Tibial nerve (tissue), 4 donors: ENCODE measurements around the gene MMP19. TPM values are rescaled to one million over a fixed set of nuclear protein-coding genes. Genes with fewer than 3 reads are reported as not detected.

Source experiments
- DNase-seq, 2 donors: peaks; one replicate each; pipeline ENCODE4 v3.0.0-alpha.2; 2019; ENCODE audit warnings: low spot score in 2 of 2
- H3K27ac ChIP-seq, 4 donors: fragments of 200-600 bp; sonication (generic) in 3 of 4; one replicate each; pipeline ENCODE4 v1.5.1; 2017 to 2019; ENCODE audit warnings: mild to moderate bottlenecking in 1 of 4
- H3K27me3 ChIP-seq, 2 donors: fragments of 200-600 bp; sonication (generic) in 1 of 2; one replicate each; pipeline versions ENCODE4 v1.5.1 to v1.6.0; 2017 to 2019
- H3K36me3 ChIP-seq, 3 donors: fragments of 200-600 bp; sonication (generic); one replicate each; pipeline ENCODE4 v1.5.1; 2018 to 2019
- H3K4me1 ChIP-seq, 4 donors: fragments of 200-600 bp; sonication (generic) in 3 of 4; one replicate each; pipeline ENCODE4 v1.5.1; 2017 to 2019
- H3K4me3 ChIP-seq, 4 donors: fragments of 200-600 bp; sonication (generic) in 3 of 4; one replicate each; pipeline ENCODE4 v1.5.1; 2017 to 2019; ENCODE audit warnings: mild to moderate bottlenecking in 1 of 4, moderate library complexity in 1 of 4
- H3K9me3 ChIP-seq, 4 donors: fragments of 200-600 bp; sonication (generic) in 3 of 4; one replicate each; pipeline ENCODE4 v1.5.1; 2017 to 2019
- EP300 ChIP-seq, 2 donors: sonication (generic); formaldehyde crosslinking; IDR thresholded peaks; one replicate each; pipeline ENCODE4 v1.6.1; 2017; ENCODE audit warnings: antibody characterized with exemption in 2 of 2, mild to moderate bottlenecking in 1 of 2
- POLR2A ChIP-seq, 2 donors: fragments of 450-650 bp; IDR thresholded peaks; one replicate each; pipeline ENCODE4 v1.6.1; 2017; ENCODE audit warnings: antibody characterized with exemption in 2 of 2, mild to moderate bottlenecking in 2 of 2, moderate library complexity in 2 of 2
- WGBS, 2 donors: methylation state at CpG; one replicate each; pipeline ENCODE4 v1.1.5; 2018; 5-methylcytosine and 5-hydroxymethylcytosine counted together
- total RNA-seq, 4 donors: library from RNA; depleted of rRNA; stranded (reverse); fragments of >200 nt; gene quantifications; one replicate each; pipeline ENCODE4 v1.1.0, GENCODE V29; 2016
- TF ChIP-seq, protein P1 (sequence below), 5 experiments: fragments of 200-600 bp in 3 of 5; fragments of 450-650 bp in 2 of 5; sonication (generic) in 3 of 5; IDR thresholded peaks; one replicate each; pipeline ENCODE4 v1.5.1; 2016 to 2019; ENCODE audit warnings: antibody characterized with exemption in 5 of 5, mild to moderate bottlenecking in 3 of 5, moderate library complexity in 2 of 5

Gene MMP19
- total RNA-seq, 4 donors from 2014 or later = 3.1 to 35.1 (median 5.6) TPM

DNA sequence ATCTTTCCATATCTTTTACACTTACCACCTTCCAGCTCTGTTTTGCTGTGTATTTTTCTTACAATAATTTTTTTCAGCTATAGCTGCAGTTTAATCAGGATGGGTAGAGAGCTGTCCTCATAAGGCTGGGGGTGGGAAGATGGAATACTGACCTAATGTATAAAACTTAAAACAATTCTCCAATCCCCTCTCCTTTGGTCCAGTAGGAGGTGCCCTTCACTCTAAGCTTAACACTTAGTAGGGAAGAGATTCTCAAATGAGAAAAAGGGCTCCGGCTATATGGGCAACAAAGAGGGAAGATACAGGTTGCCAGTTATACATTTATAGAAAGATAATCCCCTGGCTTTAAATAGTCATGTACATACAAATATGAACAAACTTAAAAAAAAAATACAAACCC lies 22.1 kb downstream of the MMP19 start:
- Histone ChIP-seq H3K36me3 (peaks cover 0 to 54% (median 18%) of the 10 kb centered on the region in 3 donors), H3K4me1 (peaks cover 8 to 41% (median 13%) of the 10 kb centered on the region in 4 donors), H3K4me3 (no peak overlapping the region), H3K9me3 (no peaks in the 10 kb centered on the region), H3K27me3 (peaks cover 0 to 3% of the 10 kb centered on the region in 2 donors), H3K27ac (no peak overlapping the region)
- 80 to 94% methylated on average over 1 of the region's 1 CpG for WGBS, 2 donors
- DNase-seq = no peak
- TF ChIP-seq, protein P1, sequence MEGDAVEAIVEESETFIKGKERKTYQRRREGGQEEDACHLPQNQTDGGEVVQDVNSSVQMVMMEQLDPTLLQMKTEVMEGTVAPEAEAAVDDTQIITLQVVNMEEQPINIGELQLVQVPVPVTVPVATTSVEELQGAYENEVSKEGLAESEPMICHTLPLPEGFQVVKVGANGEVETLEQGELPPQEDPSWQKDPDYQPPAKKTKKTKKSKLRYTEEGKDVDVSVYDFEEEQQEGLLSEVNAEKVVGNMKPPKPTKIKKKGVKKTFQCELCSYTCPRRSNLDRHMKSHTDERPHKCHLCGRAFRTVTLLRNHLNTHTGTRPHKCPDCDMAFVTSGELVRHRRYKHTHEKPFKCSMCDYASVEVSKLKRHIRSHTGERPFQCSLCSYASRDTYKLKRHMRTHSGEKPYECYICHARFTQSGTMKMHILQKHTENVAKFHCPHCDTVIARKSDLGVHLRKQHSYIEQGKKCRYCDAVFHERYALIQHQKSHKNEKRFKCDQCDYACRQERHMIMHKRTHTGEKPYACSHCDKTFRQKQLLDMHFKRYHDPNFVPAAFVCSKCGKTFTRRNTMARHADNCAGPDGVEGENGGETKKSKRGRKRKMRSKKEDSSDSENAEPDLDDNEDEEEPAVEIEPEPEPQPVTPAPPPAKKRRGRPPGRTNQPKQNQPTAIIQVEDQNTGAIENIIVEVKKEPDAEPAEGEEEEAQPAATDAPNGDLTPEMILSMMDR (IDR thresholded peaks at IDR 0.05) = no peak
- TF ChIP-seq EP300 (IDR thresholded peaks at IDR 0.05) (no peak), POLR2A (IDR thresholded peaks at IDR 0.05) (no peak)

DNA sequence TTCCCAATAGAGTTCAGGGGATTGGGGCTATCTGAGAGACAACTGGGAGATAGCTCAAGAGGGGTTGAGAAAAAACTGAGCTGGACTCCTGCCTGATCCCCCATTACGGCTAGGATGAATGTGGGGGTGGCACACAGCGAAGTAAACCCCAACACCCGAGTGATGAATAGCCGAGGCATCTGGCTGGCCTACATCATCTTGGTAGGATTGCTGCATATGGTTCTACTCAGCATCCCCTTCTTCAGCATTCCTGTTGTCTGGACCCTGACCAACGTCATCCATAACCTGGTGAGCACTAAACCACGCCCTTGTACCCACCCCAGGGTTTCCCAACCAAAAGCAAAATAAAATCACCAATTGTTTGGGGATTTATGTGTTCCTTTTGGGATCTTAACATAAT lies 23.9 kb downstream of the MMP19 start:
- Histone ChIP-seq H3K27me3 (peaks cover 0 to 3% of the 10 kb centered on the region in 2 donors), H3K4me3 (peak overlapping the region in 2 of 4 donors; percentile 59 to 96), H3K36me3 (peaks cover 0 to 59% (median 18%) of the 10 kb centered on the region in 3 donors), H3K9me3 (no peaks in the 10 kb centered on the region), H3K27ac (peak overlapping the region in 2 of 4 donors; percentile 92 to 93), H3K4me1 (peaks cover 8 to 43% (median 17%) of the 10 kb centered on the region in 4 donors)
- WGBS, 2 donors = 56 to 61% methylated on average over 6 of the region's 6 CpGs
- TF ChIP-seq POLR2A (IDR thresholded peaks at IDR 0.05) = no peak
- DNase-seq = no peak

DNA sequence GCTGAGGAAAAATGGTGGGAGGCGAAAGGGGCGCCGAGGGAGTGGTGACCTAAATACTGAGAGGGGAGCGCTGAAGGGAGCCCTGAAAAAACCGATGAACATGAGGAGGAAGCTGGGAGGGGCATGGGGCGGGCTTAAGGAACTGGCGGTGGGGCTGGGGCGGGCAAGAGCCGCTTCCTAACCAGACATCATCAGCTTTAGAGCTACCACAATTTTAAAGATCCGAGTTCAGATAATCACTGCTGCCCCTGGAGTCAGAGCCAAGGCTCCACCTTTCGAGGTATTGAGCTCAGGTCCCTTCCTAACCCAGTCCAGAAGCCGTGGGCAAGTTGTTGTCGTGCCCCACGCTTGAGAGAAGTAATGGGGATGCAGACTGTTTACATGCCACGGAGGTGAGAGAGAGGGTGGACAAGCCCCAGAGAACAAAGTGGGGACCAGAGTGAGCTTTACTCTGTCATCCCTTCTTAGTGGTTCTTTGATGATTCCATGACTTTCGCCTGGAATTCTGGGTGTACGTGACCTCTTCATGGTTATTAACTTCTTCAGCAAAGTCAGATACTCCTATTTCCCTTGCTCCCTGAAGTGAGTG lies 24.5 kb downstream of the MMP19 start:
- peak overlapping the region; percentile 59 to 96 (median 86) for H3K4me3 ChIP-seq
- WGBS, 2 donors = 1 to 2% methylated on average over 17 of the region's 17 CpGs
- no peaks in the 10 kb centered on the region for H3K9me3 ChIP-seq
- peaks cover 8 to 50% (median 17%) of the 10 kb centered on the region in 4 donors for H3K4me1 ChIP-seq
- H3K36me3 ChIP-seq = peaks cover 0 to 53% (median 18%) of the 10 kb centered on the region in 3 donors
- no peak for DNase-seq
- TF ChIP-seq, protein P1 (IDR thresholded peaks at IDR 0.05) = no peak
- no peak for TF ChIP-seq EP300 (IDR thresholded peaks at IDR 0.05)
- TF ChIP-seq POLR2A (IDR thresholded peaks at IDR 0.05) = no peak
- peak overlapping the region; percentile 21 to 93 (median 82) for H3K27ac ChIP-seq
- H3K27me3 ChIP-seq = peaks cover 0 to 3% of the 10 kb centered on the region in 2 donors

DNA sequence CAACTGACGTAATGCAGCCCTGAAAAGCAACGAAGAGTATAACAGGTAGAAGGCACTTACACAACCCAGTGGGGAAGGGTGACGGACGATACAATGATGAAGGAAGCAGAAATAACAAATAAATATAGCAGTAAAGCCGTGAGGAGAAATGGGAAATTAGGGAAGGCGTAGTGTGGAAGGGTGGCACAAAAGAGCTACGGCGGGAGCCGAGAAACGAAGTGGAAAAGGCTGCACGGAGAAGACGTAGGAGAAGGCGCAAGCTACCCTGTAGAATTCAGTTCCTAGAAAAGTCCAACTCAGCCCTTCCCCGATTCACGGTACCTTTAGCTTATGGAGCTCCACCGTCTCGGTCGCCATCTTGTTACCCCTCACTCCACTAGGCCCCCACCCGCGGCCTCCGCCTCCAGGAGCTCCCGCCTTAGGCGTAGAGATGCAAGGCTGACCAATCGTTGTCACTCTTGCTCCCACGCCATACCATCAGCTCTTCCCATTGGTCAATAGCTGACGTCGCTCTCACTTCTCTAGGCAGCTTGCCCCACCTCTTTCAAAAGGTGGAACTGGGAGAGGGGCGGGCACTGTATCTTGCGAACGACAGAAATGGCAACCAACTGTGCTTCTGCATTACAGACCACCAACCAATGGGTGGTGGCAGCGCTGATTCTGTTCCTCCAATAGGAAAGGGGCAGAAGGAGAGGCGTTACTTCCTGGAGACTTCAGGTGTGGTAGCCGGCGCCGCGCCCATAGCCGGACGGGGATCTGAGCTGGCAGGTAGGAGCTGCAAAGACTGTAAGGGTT lies 25.2 kb downstream of the MMP19 start, which contains the start of the genes ORMDL2 and SARNP:
Gene ORMDL2 (plus strand): TSS at position 697 of the 795 bp plus-strand sequence. CDS start 959 bp downstream, outside the sequence.
Gene SARNP (minus strand): TSS at position 380 of the 795 bp plus-strand sequence. CDS start 23 bp downstream, at position 357.
- H3K27me3 ChIP-seq = peaks cover 0 to 3% of the 10 kb centered on the region in 2 donors
- peak within 1 kb of the TSS; percentile 84 to 93 (median 91) for H3K27ac ChIP-seq
- H3K4me1 ChIP-seq = peaks cover 8 to 54% (median 17%) of the 10 kb centered on the region in 4 donors
- H3K4me3 ChIP-seq = peak within 1 kb of the TSS; percentile 59 to 96 (median 86)
- WGBS, 2 donors = 0% methylated on average over 38 of the region's 38 CpGs
- peaks cover 0 to 52% (median 18%) of the 10 kb centered on the region in 3 donors for H3K36me3 ChIP-seq
- peak; percentile 9 to 81 for TF ChIP-seq POLR2A (IDR thresholded peaks at IDR 0.05)
- TF ChIP-seq, protein P1 (IDR thresholded peaks at IDR 0.05) = peak in 1 of 5 experiments; percentile 27
- peak; percentile 64 to 95 for TF ChIP-seq EP300 (IDR thresholded peaks at IDR 0.05)
- H3K9me3 ChIP-seq = no peaks in the 10 kb centered on the region
- DNase-seq = peak; percentile 95 to 99

DNA sequence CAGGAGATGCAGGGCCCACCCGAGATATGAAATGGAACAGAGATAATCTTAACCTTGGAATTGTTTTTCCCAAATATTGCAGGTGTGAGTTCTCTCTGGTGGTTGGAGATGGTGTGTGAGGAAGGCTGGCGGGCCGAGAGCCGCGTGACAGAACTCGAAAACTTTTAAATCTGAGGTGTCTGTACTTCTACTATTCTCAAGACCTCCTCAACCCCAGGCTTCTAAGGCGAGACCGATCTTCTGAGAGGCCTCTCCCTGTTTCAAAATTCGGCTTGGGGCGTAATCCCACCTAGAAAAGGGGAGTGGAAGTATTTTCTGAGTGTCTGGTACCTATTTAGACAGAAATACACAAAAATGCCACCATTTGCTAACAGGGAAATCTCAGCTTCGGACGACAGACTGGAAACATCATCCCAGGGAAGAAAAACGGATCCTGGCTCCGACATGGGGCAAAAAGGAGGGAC lies 25.8 kb downstream of the MMP19 start:
- Histone ChIP-seq H3K36me3 (peaks cover 0 to 47% (median 17%) of the 10 kb centered on the region in 3 donors), H3K27ac (peak overlapping the region; percentile 75 to 93 (median 87)), H3K27me3 (peaks cover 0 to 3% of the 10 kb centered on the region in 2 donors), H3K9me3 (no peaks in the 10 kb centered on the region), H3K4me3 (peak overlapping the region; percentile 45 to 96 (median 86)), H3K4me1 (peaks cover 8 to 60% (median 17%) of the 10 kb centered on the region in 4 donors)
- DNase-seq = no peak
- 1% methylated on average over 14 of the region's 14 CpGs for WGBS, 2 donors
- TF ChIP-seq EP300 (IDR thresholded peaks at IDR 0.05) (no peak), POLR2A (IDR thresholded peaks at IDR 0.05) (no peak)
- TF ChIP-seq, protein P1 (IDR thresholded peaks at IDR 0.05) = no peak
